Neural cell (in vitro differentiated cells): ENCODE results near the gene KRTAP22-2.

Experiments used
- EZH2 ChIP-seq: fragments of 200-600, 300-800 bp; shearing (Covaris generic), sonication (generic); IDR thresholded peaks from 2 replicates; pipeline ENCODE4 v1.6.1; 2014; ENCODE audit warnings: antibody characterized with exemption, low read length, borderline replicate concordance, mild to moderate bottlenecking; ENCODE audit not compliant: insufficient read depth, poor library complexity, severe bottlenecking
- MXI1 ChIP-seq: fragments of 450-650 bp; conservative IDR thresholded peaks from 2 replicates; pipeline ENCODE4 v1.6.1; 2014; ENCODE audit warnings: antibody characterized with exemption, mild to moderate bottlenecking; ENCODE audit not compliant: poor library complexity, severe bottlenecking
- POLR2AphosphoS5 ChIP-seq: IDR thresholded peaks from 2 replicates; pipeline ENCODE4 v1.6.1; 2012
- SMC3 ChIP-seq: fragments of 450-650 bp; conservative IDR thresholded peaks from 2 replicates; pipeline ENCODE4 v1.6.1; 2014; ENCODE audit warnings: antibody characterized with exemption, mild to moderate bottlenecking, moderate library complexity; ENCODE audit not compliant: poor library complexity
- TF ChIP-seq, protein P1 (sequence below): fragments of 450-650 bp; IDR thresholded peaks from 2 replicates; pipeline ENCODE4 v1.5.1; 2014; ENCODE audit warnings: antibody characterized with exemption, mild to moderate bottlenecking, moderate library complexity; ENCODE audit not compliant: poor library complexity, severe bottlenecking

DNA sequence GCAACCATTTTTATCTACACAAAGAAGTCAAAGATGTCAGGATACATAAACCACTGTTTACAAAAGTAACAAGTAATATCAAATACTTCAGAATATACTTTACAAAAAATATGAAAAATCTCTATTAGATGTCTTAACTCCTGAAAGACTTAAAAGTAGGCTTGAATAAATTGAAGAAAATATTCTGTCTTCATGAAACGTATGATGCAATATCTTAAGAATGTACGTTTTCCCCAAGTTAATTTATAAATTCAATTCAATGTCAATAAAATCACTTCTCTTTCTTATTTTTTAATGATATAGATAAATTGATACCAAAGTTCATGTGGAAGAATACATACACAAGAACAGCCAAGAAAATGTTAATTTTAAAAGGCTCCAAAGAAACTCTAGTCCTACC, 35.1 kb downstream of the KRTAP22-2 start:
- TF ChIP-seq POLR2AphosphoS5 (no peak), EZH2 (no peak), MXI1 (no peak), SMC3 (no peak)
- TF ChIP-seq, protein P1, sequence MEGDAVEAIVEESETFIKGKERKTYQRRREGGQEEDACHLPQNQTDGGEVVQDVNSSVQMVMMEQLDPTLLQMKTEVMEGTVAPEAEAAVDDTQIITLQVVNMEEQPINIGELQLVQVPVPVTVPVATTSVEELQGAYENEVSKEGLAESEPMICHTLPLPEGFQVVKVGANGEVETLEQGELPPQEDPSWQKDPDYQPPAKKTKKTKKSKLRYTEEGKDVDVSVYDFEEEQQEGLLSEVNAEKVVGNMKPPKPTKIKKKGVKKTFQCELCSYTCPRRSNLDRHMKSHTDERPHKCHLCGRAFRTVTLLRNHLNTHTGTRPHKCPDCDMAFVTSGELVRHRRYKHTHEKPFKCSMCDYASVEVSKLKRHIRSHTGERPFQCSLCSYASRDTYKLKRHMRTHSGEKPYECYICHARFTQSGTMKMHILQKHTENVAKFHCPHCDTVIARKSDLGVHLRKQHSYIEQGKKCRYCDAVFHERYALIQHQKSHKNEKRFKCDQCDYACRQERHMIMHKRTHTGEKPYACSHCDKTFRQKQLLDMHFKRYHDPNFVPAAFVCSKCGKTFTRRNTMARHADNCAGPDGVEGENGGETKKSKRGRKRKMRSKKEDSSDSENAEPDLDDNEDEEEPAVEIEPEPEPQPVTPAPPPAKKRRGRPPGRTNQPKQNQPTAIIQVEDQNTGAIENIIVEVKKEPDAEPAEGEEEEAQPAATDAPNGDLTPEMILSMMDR, result no peak
